Loucy (cell line): Measurements from ENCODE around the gene TRMU.

Experiments used
- EZH2phosphoT487 ChIP-seq: fragments of 200-600 bp; IDR thresholded peaks from 2 replicates; pipeline ENCODE4 v1.6.1; 2018; ENCODE audit warnings: antibody characterized with exemption, mild to moderate bottlenecking, moderate library complexity, borderline replicate concordance
- TF ChIP-seq, protein P1 (sequence below): fragments of 200-600 bp; sonication (generic); conservative IDR thresholded peaks from 2 replicates; pipeline ENCODE4 v1.5.1; 2014; ENCODE audit warnings: mild to moderate bottlenecking, antibody characterized with exemption, low read length

DNA sequence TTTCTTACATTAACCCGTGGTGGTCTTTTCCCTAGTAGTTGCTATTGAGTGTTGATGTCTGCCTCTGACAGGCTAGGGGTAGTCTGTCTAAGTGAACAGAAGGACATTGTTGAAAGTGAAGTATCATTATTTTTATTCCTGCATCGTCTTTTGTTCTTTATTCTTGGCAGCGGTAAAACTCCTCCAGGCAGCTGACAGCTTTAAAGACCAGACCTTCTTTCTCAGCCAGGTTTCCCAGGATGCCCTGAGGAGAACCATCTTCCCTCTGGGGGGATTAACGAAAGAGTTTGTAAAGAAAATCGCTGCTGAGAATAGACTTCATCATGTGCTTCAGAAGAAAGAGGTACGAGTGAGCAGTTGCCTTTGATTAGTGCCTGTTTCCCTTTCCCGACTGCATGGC is 14.6 kb downstream of the TRMU start:
- TF ChIP-seq, protein P1, sequence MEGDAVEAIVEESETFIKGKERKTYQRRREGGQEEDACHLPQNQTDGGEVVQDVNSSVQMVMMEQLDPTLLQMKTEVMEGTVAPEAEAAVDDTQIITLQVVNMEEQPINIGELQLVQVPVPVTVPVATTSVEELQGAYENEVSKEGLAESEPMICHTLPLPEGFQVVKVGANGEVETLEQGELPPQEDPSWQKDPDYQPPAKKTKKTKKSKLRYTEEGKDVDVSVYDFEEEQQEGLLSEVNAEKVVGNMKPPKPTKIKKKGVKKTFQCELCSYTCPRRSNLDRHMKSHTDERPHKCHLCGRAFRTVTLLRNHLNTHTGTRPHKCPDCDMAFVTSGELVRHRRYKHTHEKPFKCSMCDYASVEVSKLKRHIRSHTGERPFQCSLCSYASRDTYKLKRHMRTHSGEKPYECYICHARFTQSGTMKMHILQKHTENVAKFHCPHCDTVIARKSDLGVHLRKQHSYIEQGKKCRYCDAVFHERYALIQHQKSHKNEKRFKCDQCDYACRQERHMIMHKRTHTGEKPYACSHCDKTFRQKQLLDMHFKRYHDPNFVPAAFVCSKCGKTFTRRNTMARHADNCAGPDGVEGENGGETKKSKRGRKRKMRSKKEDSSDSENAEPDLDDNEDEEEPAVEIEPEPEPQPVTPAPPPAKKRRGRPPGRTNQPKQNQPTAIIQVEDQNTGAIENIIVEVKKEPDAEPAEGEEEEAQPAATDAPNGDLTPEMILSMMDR, result no peak
- TF ChIP-seq EZH2phosphoT487, result no peak
